ENCODE data around the gene HOXA1. TPM values are rescaled to one million over a fixed set of nuclear protein-coding genes. Genes with fewer than 3 reads are reported as not detected.

The HOXA1 gene
- total RNA-seq, 1 donor from 2014 or later: not detected

DNA sequence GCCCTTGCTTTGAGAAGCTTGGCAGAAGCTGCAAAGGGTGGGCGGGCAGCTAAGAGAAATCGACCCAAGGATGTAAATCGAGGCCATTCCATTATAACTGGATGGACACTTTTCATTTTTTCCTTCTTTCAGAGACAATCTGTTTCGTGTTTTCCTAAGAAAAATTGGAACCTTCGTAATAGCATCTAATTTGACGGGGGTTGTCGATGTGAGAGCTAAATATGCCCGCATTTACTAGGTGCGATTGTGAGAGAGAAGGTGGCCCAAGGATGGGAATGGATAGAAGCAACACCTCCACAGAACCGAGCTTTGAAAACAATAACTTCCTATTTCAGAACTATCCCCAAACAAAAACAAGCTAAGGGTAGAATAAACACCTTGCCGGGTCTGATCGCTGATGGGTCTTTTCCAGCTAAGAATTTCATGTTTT, 35.6 kb upstream of the HOXA1 start:
- DNase-seq: no peak

DNA sequence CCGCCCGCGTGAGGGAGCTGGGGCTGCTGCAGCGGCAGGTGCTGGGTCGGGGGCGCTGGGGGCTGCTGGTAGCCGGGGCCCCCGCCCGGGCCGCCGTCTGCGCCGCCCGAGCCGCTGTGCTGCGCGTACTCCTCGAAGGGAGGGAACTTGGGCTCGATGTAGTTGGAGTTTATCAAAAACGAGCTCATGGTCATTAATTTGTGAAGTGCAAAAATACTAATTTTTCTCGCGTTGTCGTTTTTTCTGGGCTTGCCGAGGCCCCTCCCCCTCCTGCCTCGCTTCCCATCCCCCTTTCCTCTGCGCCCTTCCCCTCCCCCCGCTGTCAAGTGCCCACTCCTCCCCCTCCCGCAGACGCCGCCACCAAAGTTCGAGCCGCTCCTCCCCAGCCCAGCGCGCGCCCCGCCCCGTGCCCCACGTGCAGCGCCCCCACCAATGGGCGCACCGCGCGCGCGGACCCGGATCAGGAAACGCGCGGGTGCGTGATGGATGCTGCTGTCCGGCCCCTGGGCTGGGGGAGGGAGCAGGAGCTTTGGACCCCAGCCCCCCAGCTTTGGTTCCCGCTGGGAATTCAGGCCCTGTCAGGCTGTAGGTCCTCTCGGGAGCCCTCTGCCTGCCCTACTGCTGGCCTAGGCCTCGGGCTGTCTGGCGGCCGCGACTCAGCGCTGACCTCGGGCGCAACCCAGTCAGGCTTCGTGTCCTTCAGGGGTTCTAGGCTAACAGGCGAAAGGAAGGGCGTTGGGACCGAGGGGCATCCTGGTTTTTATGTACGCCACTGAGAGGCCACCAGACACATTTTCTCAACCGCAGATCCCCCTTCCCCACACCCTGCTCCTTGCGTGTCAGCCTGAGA, 35.0 kb upstream of the HOXA1 start, which contains the start of gene HOXA4:
Gene HOXA4 (minus strand): TSS at position 218 of the 850 bp plus-strand sequence. CDS start 24 bp downstream, at position 194.
- DNase-seq: peak; percentile 93

DNA sequence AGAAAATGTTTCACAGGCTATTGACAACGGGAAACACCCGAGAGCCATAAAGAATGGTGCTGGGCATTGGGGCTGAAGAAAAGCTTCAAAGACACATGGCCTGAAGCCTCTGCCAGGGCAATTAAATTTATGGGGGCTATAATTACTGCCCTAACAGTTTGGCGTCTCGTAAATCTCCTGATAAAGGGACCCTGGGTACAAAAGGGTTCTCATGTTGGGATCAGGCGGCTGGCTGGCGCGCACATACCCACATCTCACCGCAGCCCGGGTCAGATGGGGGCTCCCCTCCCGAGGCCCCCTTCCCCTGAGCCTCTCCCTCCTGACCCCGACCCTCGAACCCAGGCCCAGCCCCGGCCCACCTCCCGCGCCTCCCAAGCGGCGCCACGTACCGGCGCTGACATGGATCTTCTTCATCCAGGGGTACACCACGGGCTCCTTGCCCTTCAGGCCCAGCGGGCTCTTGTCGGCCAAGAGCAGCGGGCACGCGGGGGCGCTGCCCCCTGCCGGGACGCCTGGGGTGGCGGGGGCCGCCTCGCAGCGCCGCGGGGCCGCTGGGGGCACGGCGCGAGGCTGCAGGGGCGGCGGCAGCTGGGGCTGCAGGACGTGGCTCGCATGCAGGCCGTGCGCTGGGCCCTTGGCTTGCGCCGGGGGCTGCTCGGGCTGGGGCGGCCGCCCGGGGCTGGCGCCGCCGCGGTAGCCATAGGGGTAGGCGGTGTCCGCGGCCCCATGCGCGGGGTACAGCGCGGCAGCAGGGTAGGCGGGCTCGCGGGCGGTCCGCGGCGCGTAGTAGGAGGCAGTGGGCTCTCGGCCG, 34.1 kb upstream of the HOXA1 start:
- no peak for DNase-seq

DNA sequence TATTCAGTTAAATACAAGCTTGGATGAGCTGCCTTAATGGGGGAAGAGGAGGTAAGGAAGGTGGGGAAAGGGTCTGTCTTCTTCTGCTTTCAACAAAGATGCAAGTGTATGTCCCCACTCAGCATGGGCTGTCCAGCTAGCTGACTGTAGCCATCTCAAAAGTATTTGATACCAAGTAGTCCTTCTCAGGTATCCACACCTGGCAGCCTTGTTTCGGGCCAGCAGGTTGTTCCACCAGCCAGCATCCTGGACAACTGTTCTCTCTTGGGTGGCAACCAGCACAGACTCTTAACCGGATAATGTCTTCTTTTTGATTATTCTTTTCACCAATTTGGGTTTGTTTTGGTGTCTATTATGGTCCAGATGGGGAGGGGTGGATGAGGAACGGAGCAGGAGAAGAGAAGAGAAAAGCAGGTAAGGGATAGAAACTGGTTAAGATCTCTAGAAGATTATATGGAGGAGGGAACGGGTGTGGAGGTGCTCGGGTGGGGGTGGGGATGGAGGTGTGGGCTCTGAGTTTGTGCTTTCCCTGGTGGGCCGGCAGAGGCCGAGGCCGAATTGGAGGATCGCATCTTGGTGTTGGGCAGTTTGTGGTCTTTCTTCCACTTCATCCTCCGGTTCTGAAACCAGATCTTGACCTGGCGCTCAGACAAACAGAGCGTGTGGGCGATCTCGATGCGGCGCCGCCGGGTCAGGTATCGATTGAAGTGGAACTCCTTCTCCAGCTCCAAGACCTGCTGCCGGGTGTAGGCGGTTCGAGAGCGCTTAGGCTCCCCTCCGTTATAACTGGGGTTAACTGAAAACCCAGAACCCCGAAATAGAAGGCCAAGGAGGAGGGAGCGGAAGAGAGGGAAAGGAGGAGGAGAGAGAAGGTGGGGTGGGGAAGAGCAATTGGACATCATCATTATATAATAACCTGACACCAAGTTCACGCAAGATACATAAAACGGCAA, 33.3 kb upstream of the HOXA1 start:
- DNase-seq: no peak

DNA sequence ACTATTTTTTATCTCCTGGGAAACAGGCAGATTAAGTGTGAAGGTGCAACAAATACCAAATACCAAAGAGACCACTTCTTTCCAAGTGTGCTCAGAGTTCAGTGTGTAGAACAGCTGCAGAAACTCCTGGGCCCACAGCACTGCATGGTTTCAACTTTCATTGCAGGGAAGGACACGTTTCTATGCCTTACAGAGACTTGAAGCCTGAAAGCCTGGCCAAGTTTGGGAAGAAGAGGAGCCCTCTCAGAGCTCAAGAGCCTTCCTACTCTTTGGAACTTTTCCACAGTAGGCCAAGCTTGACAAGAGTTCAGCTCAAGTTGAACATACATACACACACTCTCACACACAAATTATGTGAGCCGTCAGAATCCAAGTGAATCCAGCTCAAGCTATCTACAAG, 32.2 kb upstream of the HOXA1 start:
- peak; percentile 92 for DNase-seq

DNA sequence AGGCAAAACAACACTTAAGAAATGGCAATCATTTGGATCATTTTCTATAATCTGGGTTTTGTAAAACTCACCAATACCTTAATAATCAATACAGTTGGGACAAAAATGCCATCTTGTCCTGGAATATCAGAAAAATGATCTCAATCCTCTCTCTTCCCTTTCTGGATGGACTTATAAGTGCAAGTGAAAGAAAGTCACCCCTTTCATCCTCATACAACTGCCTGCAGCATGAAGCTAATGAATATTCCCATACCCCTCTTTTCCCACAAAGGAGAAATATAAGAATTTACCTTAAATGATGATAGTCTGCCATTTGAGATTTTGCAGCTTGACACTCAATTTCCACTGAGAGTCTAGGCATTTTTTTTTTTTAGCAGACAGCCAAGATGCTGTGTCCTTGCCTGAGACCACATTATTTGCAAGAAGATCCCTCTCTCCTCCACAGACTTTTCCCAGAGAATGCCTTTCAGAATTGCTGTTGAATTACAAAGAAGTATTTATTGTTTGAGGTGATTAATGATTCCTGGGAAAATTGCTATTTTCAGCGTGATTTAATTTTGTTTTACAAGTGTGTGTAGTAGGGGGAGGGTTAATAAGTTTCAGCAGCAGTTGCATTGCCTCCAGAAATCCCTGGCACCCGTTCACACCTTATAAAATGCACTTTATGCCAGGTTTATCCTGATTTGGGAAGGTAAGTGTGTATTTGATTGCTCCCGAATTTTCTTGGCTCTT, 31.0 kb upstream of the HOXA1 start:
- DNase-seq: no peak

DNA sequence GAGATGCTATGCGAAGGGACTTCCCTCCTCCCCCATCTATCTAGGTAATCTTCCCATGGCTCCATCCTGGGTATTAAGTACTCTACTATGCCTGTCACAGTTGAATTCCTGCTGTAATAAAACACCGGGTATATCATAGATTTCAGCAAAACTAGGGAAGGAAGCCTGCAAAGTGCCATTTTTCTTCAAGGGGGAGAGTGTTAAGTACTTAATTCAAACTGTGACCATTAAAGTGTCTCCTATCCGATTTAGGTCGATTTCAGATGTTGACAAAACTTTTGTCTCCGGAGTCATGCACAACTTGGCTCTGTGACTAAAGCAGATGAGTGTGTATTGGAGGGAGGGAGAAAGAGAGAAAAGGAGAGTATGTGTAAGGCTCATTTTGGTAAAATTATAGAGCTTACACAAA, 30.2 kb upstream of the HOXA1 start:
- DNase-seq: no peak

DNA sequence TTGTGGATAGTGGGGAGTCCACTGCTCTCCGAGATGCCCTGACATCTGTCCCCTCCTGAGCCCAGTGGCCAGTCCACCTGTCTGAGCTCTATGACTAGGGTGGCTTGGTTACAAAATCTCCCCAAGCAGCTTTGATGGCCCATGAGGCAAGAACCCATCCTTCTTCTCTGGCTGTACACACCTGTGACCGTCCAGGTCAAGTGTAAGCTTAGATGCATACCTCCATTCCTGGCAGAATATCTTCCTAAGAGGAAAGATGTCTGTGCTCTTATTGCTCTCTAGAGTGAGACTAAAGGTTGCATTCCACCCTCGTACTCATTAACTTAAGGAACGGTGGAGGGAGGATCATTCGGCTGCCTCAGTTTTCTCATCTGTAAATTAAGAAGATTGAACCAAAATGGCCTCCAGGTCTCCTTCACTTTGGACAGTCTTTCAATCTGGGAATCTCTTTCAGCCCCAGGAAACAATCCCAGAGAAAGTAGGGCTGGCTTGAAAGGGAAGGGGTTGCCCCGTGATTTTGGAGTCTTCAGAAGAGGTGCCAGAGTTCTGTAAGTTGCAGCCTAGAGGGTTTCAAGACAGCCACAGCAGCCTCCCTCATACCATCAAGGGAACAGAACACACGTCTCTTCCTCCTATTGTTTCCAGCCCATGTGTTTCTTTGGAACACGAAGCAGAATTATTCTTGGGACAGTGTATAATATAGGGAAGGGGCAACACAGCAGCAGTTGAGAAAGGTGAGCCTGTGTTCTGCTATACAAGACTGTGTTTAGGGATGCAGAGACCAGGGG, 29.3 kb upstream of the HOXA1 start:
- no peak for DNase-seq

DNA sequence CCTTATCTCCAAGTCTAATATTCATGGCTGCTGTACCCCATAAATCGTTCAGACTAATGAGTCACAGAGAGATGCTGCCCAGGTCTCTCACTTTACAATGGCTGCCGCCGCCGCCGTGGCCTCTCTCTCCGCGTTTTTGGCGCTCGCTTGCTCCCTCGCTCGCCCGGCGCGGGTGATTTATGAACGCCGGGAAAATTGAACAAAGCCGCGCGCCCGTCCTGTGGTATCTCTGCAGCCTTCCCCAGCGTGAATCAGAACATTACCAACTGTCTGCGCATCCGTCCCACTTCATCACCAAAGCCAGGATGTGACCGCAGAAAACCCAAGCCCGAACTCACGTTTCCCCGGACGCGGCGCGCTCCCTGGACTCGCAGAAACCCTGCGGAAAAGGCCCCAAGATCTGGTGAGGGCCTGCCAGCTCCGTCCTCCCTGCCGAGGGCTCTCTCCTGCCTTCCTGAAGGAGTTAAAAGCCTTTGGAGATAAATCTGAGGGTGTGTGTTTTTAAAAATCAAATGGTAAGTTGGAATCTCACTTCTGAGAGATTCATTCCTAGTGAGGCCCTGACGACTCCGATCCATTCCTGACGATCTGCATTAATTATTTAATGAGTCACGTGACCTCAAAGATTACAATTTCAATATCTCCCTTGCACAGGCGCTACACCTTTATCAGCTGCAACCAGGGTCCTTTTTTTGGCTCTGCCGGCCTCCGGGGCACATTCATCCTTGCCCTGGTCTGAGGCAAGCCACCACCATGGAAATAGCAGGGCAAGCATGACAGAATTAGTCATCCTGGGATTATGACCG, 28.5 kb upstream of the HOXA1 start:
- DNase-seq: no peak

DNA sequence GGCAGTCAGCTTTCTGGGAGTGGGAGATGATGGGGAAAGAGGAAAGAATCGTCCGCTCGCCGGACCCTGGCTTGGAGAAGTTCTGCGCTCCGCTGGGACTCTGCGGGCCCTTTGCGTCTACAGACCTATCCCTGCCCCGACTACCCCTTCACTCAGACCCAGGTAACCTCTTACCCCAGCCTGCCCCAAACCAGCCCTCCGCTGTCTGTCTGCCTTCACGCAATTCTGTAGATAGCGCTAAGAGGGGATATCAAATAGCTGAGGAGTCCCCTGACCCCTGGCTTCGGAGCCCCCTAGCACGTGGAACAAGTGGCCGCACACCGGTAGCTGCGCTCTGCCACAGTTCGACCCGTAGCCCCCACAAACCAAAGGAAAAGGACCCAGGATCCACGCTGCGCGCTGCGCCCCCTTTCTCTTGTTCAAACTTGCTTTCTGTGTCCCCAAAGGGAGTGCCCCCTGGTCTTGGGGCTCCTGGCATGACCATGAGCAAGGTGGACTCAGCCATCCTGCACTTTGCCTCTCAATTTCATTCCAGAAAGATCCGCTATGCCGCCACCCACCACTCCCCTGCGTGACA, 27.8 kb upstream of the HOXA1 start:
- no peak for DNase-seq

DNA sequence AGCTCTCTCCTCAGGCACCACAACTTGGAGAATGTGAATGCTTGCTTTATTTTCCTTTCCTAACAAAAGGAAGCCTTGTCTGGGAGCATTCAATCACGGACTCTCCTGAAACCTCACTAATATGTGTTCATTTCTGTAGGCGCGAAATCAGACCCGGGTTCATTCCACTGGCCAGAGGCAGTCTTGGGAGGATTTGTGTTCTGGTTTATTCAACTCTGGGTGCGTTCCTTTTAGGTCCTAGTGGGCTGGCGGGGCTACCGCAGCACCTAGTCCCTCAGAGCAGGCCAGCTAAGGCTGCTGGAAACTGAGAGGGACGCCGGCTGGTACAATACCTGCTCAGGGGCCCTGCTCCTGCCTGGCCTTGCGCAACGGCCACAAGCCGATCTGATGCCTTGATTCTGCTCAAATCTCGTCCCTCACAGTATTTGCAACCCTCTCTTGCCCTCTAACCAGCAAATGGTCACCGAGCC, 27.2 kb upstream of the HOXA1 start:
- DNase-seq: no peak

DNA sequence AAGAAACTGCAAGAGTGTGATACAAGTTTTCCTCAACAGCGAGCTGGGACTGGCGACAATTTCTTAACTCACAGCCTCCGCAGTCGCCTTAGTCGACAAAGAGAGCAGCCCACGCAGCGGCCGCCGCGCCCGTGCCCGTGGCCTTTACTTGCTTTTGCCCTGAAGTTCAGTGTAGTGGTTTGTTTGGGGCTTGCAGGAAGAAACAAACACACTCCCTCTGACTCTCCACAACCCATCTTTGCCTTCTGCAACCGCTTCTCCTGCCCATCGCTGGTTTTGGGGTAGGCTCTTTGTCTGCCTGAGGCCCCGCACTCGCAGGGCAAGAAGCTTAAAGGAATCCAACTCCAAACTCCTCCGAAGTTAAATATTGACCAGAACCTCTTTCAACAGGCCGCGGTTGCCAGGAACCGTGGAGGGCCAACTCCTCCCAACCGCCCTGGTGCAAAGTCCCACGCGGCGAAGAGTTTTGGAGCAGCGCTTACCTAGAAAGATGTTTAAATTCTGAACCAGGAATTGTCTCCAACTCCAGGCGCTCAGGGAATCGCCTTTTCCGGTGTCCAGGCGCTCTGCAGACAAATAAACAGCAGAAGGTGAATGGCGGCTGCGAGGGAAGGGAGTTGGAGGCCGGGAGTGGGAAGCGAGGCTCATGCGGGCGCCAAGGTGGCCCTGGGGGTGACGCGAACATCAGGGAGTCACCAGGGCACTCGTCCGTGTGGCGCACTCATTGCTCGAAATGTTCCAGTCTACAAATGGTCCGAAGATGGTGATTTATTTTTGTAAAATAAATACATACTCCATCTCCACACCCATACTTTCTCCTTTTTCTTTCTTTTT, 26.5 kb upstream of the HOXA1 start:
- DNase-seq: no peak

DNA sequence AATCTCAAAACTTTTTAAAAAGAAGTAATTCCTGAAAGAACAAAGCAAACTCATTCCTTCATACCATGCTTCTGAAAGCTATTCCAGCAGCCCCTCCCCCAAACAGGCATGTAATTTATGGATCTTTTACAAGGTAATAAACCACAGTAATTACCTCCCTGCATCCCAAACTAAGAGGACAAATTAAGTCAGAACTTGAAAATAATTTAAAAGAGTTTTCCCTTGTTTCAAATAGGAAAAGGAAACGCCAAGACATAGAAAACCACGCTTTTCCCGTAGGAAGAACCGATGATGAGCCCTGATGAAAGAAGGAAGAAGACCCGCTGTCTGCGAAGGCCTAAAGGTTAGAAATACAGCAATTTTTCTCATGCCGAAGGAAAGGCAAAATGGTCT, 25.9 kb upstream of the HOXA1 start:
- DNase-seq: no peak

DNA sequence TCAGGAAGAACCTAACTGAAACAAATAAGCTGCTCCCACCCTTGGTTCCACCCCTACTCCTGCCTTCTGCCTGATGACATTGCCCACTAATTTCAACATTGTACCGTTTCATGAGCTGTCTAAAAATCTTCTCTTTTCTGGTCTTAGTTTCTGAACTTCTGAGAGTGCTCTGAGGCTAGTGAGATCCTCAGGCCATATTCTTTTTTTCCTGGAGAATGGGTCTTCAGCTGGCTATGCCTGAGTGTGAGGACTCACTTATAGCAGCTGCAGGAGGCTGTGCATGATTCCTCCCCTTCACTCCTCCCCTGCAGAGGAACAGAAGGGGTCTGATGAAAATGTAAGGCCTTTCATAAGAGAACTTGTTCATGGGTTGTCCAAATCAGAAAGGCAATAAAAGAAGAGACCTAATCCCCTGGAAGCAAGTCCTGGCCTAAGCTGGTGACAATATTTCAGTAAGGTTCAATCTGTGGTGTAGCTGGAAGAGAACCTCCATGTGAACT, 23.7 kb upstream of the HOXA1 start:
- DNase-seq: no peak

DNA sequence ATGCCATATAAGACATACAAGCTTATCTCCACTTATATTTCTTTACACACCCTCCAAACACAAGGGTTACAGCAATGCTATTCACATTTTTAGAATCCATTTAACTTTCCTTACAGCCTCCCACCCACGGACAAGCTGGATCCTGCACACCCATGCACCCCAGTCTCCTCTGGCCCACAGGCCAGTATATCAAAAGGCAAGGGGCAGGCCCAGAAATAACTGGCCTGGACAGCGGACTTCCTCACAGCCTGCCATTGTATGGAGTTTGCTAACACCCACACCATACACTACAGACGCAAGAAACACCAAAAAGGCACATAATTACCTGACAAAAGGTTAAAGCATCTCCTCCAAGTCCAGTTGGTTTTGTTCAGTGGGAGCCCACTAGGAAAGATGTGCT, 22.8 kb upstream of the HOXA1 start:
- DNase-seq: no peak

DNA sequence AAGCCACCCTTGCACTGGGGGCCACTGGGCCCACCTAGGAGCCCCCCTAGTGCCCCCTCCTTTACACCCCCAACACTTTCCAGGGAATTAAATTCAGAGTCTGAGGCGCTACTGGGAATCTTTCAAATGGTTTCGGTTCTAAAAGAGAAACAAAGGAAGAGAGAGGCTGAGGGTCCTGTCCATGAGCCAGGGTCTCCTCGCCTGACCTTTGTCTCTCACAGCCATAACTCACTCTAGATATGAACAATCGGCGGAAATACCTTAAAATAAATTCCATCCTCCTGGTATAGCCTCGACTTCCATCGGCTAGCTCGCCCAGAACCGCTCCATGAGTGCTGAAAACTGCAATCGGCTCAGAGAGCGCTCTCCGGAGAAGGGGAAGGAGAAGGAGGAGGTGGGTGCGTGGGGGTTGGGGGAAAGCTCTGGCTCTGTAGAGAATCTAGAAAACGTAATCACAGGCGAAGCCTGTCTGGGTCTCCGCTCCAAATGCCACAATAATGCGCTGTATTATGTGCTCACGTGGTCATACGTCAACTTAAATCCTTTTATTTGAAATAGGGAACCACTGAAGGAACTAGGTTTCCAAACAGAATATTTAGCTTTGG, 22.2 kb upstream of the HOXA1 start:
- DNase-seq: no peak
